PC-3 (cell line): ENCODE data around the gene C1orf198.

Experiments
- CTCF ChIP-seq: fragments of 300-600 bp; sonication (generic); conservative IDR thresholded peaks from 2 replicates; pipeline ENCODE4 v1.5.1; 2017; ENCODE audit warnings: antibody characterized with exemption, low read depth, mild to moderate bottlenecking, low read length
- EZH2 ChIP-seq: fragments of 300-600 bp; sonication (generic); IDR thresholded peaks from one replicate; pipeline ENCODE4 v1.6.1; 2017; ENCODE audit warnings: antibody characterized with exemption, mild to moderate bottlenecking, low read length; ENCODE audit not compliant: unreplicated experiment
- EZH2phosphoT487 ChIP-seq: fragments of 300-600 bp; sonication (generic); IDR thresholded peaks from 2 replicates; pipeline ENCODE4 v1.6.1; 2018; ENCODE audit warnings: mild to moderate bottlenecking, antibody characterized with exemption, low read length, borderline replicate concordance

- no peak for TF ChIP-seq EZH2
- TF ChIP-seq CTCF, result no peak
- no peak for TF ChIP-seq EZH2phosphoT487
Measured at GRCh38 chr1:230898144-230898543, 29.8 kb upstream of the C1orf198 start.
